ENCODE data around the gene MVB12B. TPM values are rescaled to one million over a fixed set of nuclear protein-coding genes. Genes with fewer than 3 reads are reported as not detected.

Gene MVB12B
- total RNA-seq, 1 experiment from 2014 or later = 4.5 TPM

DNA sequence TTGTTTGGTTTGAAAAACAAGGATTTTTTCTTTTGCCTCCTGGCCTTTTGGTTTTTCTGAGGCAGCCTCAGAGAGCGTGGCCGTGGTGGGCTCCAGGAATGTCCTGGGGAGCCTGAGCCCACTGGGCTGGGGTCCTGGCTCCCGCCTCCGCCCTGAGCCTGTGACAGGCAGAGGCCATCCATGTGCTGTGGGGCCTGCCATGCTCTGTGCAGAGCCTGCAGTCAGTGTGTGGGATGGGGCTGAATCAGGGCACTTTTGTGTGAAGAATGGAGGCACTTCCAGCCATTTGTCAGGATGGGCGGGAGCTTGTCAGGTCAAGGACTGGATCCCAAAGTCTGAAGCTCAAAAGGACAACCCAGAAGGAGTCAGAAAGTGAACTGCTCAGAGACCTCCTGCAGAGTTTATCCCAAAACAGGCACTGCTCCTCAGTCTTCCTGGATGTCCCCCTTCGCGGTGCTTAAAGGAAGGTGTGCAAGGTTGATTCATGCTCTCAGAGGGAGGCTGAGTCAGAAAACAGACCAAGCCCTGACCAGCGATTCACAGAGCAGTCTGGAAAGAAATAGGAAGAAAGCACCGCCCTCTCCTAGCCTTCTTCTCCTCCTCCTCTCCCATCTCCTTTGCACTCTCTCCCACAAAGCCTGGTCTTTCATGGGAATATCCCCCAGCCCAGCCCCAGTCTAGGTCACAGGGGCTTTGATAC is 53.2 kb downstream of the MVB12B start:
- intact Hi-C loops (cut with micrococcal nuclease; ENCODE audit: unreplicated experiment) = no loop called here
- Mint-ChIP-seq H3K4me3 (ENCODE audit: low read depth, unreplicated experiment) (no peak overlapping the region), H3K4me1 (ENCODE audit: low read depth, unreplicated experiment) (peaks cover 24% of the 10 kb centered on the region), H3K36me3 (ENCODE audit: insufficient read depth, unreplicated experiment) (no peaks in the 10 kb centered on the region), H3K9me3 (ENCODE audit: low read depth, unreplicated experiment) (no peaks in the 10 kb centered on the region), H3K27me3 (ENCODE audit: unreplicated experiment) (no peaks in the 10 kb centered on the region), H3K27ac (ENCODE audit: unreplicated experiment) (no peak overlapping the region)
- TF ChIP-seq CTCF (IDR thresholded peaks at IDR 0.05; ENCODE audit: unreplicated experiment) = no peak
- CTCF ChIA-PET = no interaction called here
- BruUV-seq (replicated peaks) = no TSS peak
- no peak for DNase-seq

- Mint-ChIP-seq H3K4me1 (ENCODE audit: low read depth, unreplicated experiment) (peaks cover 19% of the 10 kb centered on the region), H3K27me3 (ENCODE audit: unreplicated experiment) (no peaks in the 10 kb centered on the region), H3K9me3 (ENCODE audit: low read depth, unreplicated experiment) (no peaks in the 10 kb centered on the region), H3K4me3 (ENCODE audit: low read depth, unreplicated experiment) (no peak overlapping the region), H3K27ac (ENCODE audit: unreplicated experiment) (no peak overlapping the region), H3K36me3 (ENCODE audit: insufficient read depth, unreplicated experiment) (no peaks in the 10 kb centered on the region)
- intact Hi-C loops (cut with micrococcal nuclease; ENCODE audit: unreplicated experiment) = no loop called here
- CTCF ChIA-PET = no interaction called here
- no TSS peak for BruUV-seq (replicated peaks)
- DNase-seq = no peak
- no peak for TF ChIP-seq CTCF (IDR thresholded peaks at IDR 0.05; ENCODE audit: unreplicated experiment)
Observed at GRCh38 chr9:126380447-126380846, 53.8 kb downstream of the MVB12B start.

GRCh38 chr9:126381195-126381594 is 54.6 kb downstream of the MVB12B start:
- H3K27ac Mint-ChIP-seq (ENCODE audit: unreplicated experiment) = no peak overlapping the region
- peaks cover 12% of the 10 kb centered on the region for H3K4me1 Mint-ChIP-seq (ENCODE audit: low read depth, unreplicated experiment)
- DNase-seq = no peak
- intact Hi-C loops (cut with micrococcal nuclease; ENCODE audit: unreplicated experiment) = no loop called here
- no peak overlapping the region for H3K4me3 Mint-ChIP-seq (ENCODE audit: low read depth, unreplicated experiment)
- no peaks in the 10 kb centered on the region for H3K27me3 Mint-ChIP-seq (ENCODE audit: unreplicated experiment)
- no peaks in the 10 kb centered on the region for H3K36me3 Mint-ChIP-seq (ENCODE audit: insufficient read depth, unreplicated experiment)
- no peak for TF ChIP-seq CTCF (IDR thresholded peaks at IDR 0.05; ENCODE audit: unreplicated experiment)
- no TSS peak for BruUV-seq (replicated peaks)
- no peaks in the 10 kb centered on the region for H3K9me3 Mint-ChIP-seq (ENCODE audit: low read depth, unreplicated experiment)
- CTCF ChIA-PET = no interaction called here

DNA sequence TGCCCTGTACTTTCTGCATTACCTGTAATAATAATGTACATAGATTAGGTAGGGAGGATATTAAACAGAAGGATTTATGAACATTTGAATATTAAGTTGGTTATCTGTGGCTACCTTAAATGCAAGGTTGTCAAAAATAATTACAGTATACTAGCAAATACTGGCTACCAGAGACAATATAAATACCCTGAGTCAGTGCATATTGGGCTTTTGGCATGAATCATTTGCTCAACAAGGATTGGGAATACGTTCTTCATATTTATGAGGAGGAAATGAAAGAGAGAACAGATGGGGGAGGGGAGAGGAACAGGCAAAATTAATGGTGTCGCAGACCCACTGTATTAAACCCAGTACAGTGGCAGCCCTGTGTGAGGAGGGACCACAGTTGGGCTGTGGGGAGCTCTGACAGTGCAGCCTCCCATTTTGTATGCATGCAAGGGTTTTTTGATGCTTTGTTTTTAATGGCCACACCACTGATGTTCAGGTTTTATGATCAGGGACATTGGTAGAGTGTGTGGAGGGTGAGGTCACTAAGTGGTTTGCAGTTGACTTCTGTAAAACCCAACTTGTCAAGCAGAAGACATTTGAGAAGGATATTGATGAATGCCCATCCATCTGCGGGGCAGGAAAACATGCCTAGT is 56.9 kb downstream of the MVB12B start:
- CTCF ChIA-PET = no interaction called here
- Mint-ChIP-seq H3K27ac (ENCODE audit: unreplicated experiment) (no peak overlapping the region), H3K27me3 (ENCODE audit: unreplicated experiment) (no peaks in the 10 kb centered on the region), H3K36me3 (ENCODE audit: insufficient read depth, unreplicated experiment) (no peaks in the 10 kb centered on the region), H3K9me3 (ENCODE audit: low read depth, unreplicated experiment) (no peaks in the 10 kb centered on the region), H3K4me3 (ENCODE audit: low read depth, unreplicated experiment) (no peak overlapping the region), H3K4me1 (ENCODE audit: low read depth, unreplicated experiment) (no peaks in the 10 kb centered on the region)
- BruUV-seq (replicated peaks) = no TSS peak
- intact Hi-C loops (cut with micrococcal nuclease; ENCODE audit: unreplicated experiment) = no loop called here
- no peak for TF ChIP-seq CTCF (IDR thresholded peaks at IDR 0.05; ENCODE audit: unreplicated experiment)
- no peak for DNase-seq
